Epithelial cell of esophagus (primary cell): ENCODE data around the gene ESF1.

Experiments
- DNase-seq: peaks from one replicate; pipeline ENCODE4 v3.0.0; 2010; ENCODE audit warnings: low read depth
- H3K4me3 ChIP-seq: 2 replicates; pipeline ENCODE4 v1.5.1; 2011; ENCODE audit warnings: mild to moderate bottlenecking, low read length, control low read depth
- TF ChIP-seq, protein P1 (sequence below): IDR thresholded peaks from 2 replicates; pipeline ENCODE4 v1.5.1; 2011; ENCODE audit warnings: low read depth, mild to moderate bottlenecking, low read length, control low read depth, inconsistent platforms; ENCODE audit not compliant: insufficient read depth; ENCODE audit errors: missing control alignments

The ESF1 gene

DNA sequence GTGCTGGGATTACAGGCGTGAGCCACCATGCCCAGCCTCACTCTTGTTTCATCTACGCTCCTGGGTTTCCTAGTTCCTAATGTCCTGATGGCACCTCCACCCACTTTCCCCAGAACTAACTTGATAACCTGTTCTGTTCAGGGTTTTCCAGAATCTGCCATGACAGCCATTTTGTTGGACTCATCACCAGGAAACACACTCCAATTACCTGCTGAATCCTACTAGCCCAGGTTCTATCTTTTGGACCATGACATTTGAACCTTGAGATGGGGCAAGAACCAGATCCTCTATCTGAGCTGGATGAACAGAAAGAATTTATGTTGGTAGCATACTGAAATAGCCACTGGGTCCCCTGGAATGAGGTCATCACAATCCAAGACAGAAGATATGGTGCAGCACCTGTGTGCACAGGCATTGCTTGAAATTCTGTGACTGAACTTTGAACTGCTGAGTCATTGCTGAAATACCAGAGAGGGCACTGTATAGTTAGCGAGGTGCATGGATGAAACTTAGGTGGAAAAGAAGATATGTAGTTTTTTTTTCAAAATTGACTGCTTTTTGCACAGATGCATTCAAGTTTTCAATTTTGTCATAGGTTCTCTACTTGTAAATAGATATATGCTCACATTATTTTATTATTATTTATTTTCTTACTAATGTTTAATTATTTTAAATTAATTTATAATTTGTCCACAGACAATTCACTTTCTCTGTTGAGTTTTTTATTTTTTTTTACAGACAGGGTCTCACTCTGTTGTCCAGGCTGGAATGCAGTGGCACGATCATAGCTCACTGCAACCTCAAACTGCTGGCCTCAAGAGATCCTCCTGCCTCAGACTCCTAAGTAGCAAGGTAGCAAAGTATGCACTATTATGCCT is 103.2 kb downstream of the ESF1 start:
- peak; percentile 9 for DNase-seq
- TF ChIP-seq, protein P1, sequence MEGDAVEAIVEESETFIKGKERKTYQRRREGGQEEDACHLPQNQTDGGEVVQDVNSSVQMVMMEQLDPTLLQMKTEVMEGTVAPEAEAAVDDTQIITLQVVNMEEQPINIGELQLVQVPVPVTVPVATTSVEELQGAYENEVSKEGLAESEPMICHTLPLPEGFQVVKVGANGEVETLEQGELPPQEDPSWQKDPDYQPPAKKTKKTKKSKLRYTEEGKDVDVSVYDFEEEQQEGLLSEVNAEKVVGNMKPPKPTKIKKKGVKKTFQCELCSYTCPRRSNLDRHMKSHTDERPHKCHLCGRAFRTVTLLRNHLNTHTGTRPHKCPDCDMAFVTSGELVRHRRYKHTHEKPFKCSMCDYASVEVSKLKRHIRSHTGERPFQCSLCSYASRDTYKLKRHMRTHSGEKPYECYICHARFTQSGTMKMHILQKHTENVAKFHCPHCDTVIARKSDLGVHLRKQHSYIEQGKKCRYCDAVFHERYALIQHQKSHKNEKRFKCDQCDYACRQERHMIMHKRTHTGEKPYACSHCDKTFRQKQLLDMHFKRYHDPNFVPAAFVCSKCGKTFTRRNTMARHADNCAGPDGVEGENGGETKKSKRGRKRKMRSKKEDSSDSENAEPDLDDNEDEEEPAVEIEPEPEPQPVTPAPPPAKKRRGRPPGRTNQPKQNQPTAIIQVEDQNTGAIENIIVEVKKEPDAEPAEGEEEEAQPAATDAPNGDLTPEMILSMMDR, result no peak
- H3K4me3 ChIP-seq, result no peak overlapping the region

DNA sequence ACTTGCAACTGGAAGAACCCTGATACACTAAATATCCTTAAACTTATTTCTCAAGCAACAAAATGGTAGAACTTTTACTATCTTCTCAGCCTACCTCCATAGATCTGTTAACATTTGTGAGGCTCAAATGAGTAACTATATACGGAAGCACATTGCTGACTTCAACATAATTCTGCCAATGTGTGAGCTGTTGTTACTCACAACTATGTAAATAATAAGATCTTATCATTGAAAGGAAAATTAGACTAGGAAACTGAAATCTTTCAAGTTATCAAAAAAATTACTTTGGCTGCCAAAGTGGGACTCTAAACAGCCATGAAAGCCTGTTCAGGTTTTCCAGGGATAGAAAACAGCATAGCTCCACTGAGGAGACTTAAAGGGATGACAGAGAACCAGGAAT is 105.8 kb downstream of the ESF1 start:
- no peak for DNase-seq
- no peak overlapping the region for H3K4me3 ChIP-seq
- TF ChIP-seq, protein P1, result no peak

- H3K4me3 ChIP-seq, result no peak overlapping the region
- TF ChIP-seq, protein P1, result no peak
- no peak for DNase-seq
These were observed 107.5 kb downstream of the ESF1 start for GRCh38 chr20:13677241-13677640.

GRCh38 chr20:13676682-13677081 is 108.0 kb downstream of the ESF1 start:
- TF ChIP-seq, protein P1, result no peak

DNA sequence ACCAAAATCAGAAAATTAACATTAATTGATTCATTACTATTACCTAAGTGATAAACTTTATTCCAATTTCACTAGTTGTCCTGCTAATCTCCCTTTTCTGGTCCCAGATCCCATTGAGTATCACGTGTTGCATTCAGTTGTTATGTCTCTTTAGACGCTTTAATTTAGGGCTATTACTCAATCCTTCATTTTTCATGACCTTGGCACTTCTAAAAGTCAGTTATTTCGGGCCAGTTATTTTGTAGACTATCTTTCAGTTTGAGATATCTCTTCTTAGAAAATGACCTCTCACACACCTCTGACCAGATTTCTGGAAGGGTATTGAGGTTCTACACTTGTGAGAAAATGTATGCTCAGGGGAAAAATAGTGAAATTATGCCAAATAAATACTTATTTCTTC is 112.0 kb downstream of the ESF1 start:
- TF ChIP-seq, protein P1, result no peak
- H3K4me3 ChIP-seq, result no peak overlapping the region
- no peak for DNase-seq

More at GRCh38 chr20:13676682-13677081, 108.0 kb downstream of the ESF1 start:
- DNase-seq, result no peak
- H3K4me3 ChIP-seq, result no peak overlapping the region

- TF ChIP-seq, protein P1, result no peak
These were observed 112.8 kb downstream of the ESF1 start for GRCh38 chr20:13671916-13672378.

More at GRCh38 chr20:13671916-13672378, 112.8 kb downstream of the ESF1 start:
- H3K4me3 ChIP-seq, result no peak overlapping the region
- peak; percentile 25 for DNase-seq
